GM10266 (cell line): ENCODE measurements around the gene PNPLA5.

Source experiments
- DNase-seq: peaks from one replicate; pipeline ENCODE4 v3.0.0; 2012; ENCODE audit errors: extremely low spot score
- CTCF ChIP-seq: IDR thresholded peaks from 2 replicates; pipeline ENCODE4 v1.5.1; 2012; ENCODE audit warnings: mild to moderate bottlenecking, low read depth; ENCODE audit not compliant: control insufficient read depth, insufficient read depth; ENCODE audit errors: missing control alignments

The PNPLA5 gene

GRCh38 chr22:43860126-43860525, 31.7 kb downstream of the PNPLA5 start:
- DNase-seq = no peak
- no peak for TF ChIP-seq CTCF

GRCh38 chr22:43859621-43860020, 32.2 kb downstream of the PNPLA5 start:
- no peak for DNase-seq
- TF ChIP-seq CTCF = no peak

- no peak for DNase-seq
- no peak for TF ChIP-seq CTCF
Observed at GRCh38 chr22:43859176-43859575, 32.6 kb downstream of the PNPLA5 start.

- DNase-seq = no peak
- no peak for TF ChIP-seq CTCF
Observed at GRCh38 chr22:43858156-43858895, 33.5 kb downstream of the PNPLA5 start.

GRCh38 chr22:43857367-43857766, 34.4 kb downstream of the PNPLA5 start:
- no peak for TF ChIP-seq CTCF
- no peak for DNase-seq

GRCh38 chr22:43855431-43855830, 36.4 kb downstream of the PNPLA5 start:
- TF ChIP-seq CTCF = no peak
- DNase-seq = no peak

GRCh38 chr22:43854786-43855271, 37.0 kb downstream of the PNPLA5 start:
- TF ChIP-seq CTCF = no peak
- no peak for DNase-seq
